Activated B cell treated with CpG ODN at 0.5 μM for 24 hours (primary cell): Measurements from ENCODE around the gene CAMK2N2. TPM values are rescaled to one million over a fixed set of nuclear protein-coding genes. Genes with fewer than 3 reads are reported as not detected.

ENCODE experiments used
- ATAC-seq: fragments of 200-7000 bp; cut with Tn5 transposase; one replicate; pipeline ENCODE4 v1.10.0; 2021; ENCODE audit warnings: low read depth, mild to moderate bottlenecking, moderate library complexity
- CTCF ChIA-PET: fragments of 350-600 bp; sonication (Branson Sonifier 250); formaldehyde crosslinking; loops from one replicate; lab custom pipeline; 2021; ENCODE audit warnings: antibody characterized with exemption; lab: Charles Lee
- POLR2A ChIA-PET: fragments of 350-600 bp; sonication (Branson Sonifier 250); formaldehyde crosslinking; loops from one replicate; lab custom pipeline; 2021; ENCODE audit warnings: antibody characterized with exemption; lab: Charles Lee
- DNase-seq: peaks from one replicate; pipeline ENCODE4 v3.0.0; 2022
- H3K27ac Mint-ChIP-seq: one replicate; pipeline ENCODE4 v1.8.0; 2020; ENCODE audit warnings: mixed read lengths
- H3K27me3 Mint-ChIP-seq: one replicate; pipeline ENCODE4 v1.8.0; 2021; ENCODE audit warnings: mixed read lengths
- H3K36me3 Mint-ChIP-seq: one replicate; pipeline ENCODE4 v1.8.0; 2021; ENCODE audit warnings: low read depth, mixed read lengths
- H3K4me1 Mint-ChIP-seq: one replicate; pipeline ENCODE4 v1.8.0; 2021; ENCODE audit warnings: mixed read lengths
- H3K4me3 Mint-ChIP-seq: one replicate; pipeline ENCODE4 v1.8.0; 2020; ENCODE audit warnings: mild to moderate bottlenecking, mixed read lengths
- H3K9me3 Mint-ChIP-seq: one replicate; pipeline ENCODE4 v1.8.0; 2020; ENCODE audit warnings: mixed read lengths
- CTCF ChIP-seq: fragments of 200-600 bp; IDR thresholded peaks from one replicate; pipeline ENCODE4 v1.8.0; 2022; ENCODE audit warnings: antibody characterized with exemption, mild to moderate bottlenecking
- intact Hi-C: fragments of 100-400 bp; cut with micrococcal nuclease; formaldehyde crosslinking; loops from one replicate; pipeline ENCODE4 v1.15.1; 2024
- total RNA-seq: library from RNA; stranded (reverse); gene quantifications from 2 replicates; pipeline ENCODE4 v1.2.3, GENCODE V29; 2022

The CAMK2N2 gene
- total RNA-seq, 1 donor from 2014 or later, result not detected

- peaks cover 36% of the 10 kb centered on the region for H3K36me3 Mint-ChIP-seq
- POLR2A ChIA-PET, result interaction anchor here (0.6 kb wide), 1 partner anchor 107 kb away, joined by 3 read pairs; no protein-coding TSS in a partner anchor
- H3K4me1 Mint-ChIP-seq, result no peaks in the 10 kb centered on the region
- no peak overlapping the region for H3K4me3 Mint-ChIP-seq
- CTCF ChIA-PET, result interaction anchor here (1.9 kb wide), 1 partner anchor 12 kb away, joined by 8 read pairs; no protein-coding TSS in a partner anchor
- ATAC-seq (no peak), DNase-seq (no peak)
- intact Hi-C loops, result no loop called here
- no peak for TF ChIP-seq CTCF
- no peaks in the 10 kb centered on the region for H3K9me3 Mint-ChIP-seq
- peaks cover 1% of the 10 kb centered on the region for H3K27me3 Mint-ChIP-seq
- no peak overlapping the region for H3K27ac Mint-ChIP-seq
Observed at GRCh38 chr3:184240384-184241140, 20.8 kb downstream of the CAMK2N2 start.

GRCh38 chr3:184239708-184240107, 21.6 kb downstream of the CAMK2N2 start:
- no peak for TF ChIP-seq CTCF
- Mint-ChIP-seq H3K27ac (no peak overlapping the region), H3K9me3 (no peaks in the 10 kb centered on the region), H3K4me1 (no peaks in the 10 kb centered on the region), H3K27me3 (peaks cover 3% of the 10 kb centered on the region), H3K36me3 (peaks cover 27% of the 10 kb centered on the region), H3K4me3 (no peak overlapping the region)
- DNase-seq (no peak), ATAC-seq (no peak)
- intact Hi-C loops, result no loop called here
- ChIA-PET POLR2A (no interaction called here), CTCF (interaction anchor here (1.9 kb wide), 1 partner anchor 12 kb away, joined by 8 read pairs; no protein-coding TSS in a partner anchor)

GRCh38 chr3:184239221-184239620, 22.1 kb downstream of the CAMK2N2 start:
- no peak for TF ChIP-seq CTCF
- ChIA-PET POLR2A (no interaction called here), CTCF (interaction anchor here (1.9 kb wide), 1 partner anchor 11 kb away, joined by 8 read pairs; no protein-coding TSS in a partner anchor)
- H3K27me3 Mint-ChIP-seq, result peaks cover 3% of the 10 kb centered on the region
- peaks cover 22% of the 10 kb centered on the region for H3K36me3 Mint-ChIP-seq
- intact Hi-C loops, result no loop called here
- H3K4me1 Mint-ChIP-seq, result no peaks in the 10 kb centered on the region
- no peaks in the 10 kb centered on the region for H3K9me3 Mint-ChIP-seq
- no peak overlapping the region for H3K4me3 Mint-ChIP-seq
- ATAC-seq, result no peak
- no peak for DNase-seq
- H3K27ac Mint-ChIP-seq, result no peak overlapping the region

GRCh38 chr3:184238246-184238818, 23.0 kb downstream of the CAMK2N2 start:
- ChIA-PET CTCF (interaction anchor here (0.8 to 2.9 kb wide), 2 partner anchors 11 to 343 kb away, joined by 4 to 12 read pairs; no protein-coding TSS in a partner anchor), POLR2A (interaction anchor here (1.1 kb wide), 1 partner anchor 9 kb away, joined by 4 read pairs; no protein-coding TSS in a partner anchor)
- H3K4me3 Mint-ChIP-seq, result no peak overlapping the region
- H3K27ac Mint-ChIP-seq, result no peak overlapping the region
- DNase-seq, result no peak
- no peaks in the 10 kb centered on the region for H3K4me1 Mint-ChIP-seq
- no peak for TF ChIP-seq CTCF
- H3K36me3 Mint-ChIP-seq, result peaks cover 15% of the 10 kb centered on the region
- H3K27me3 Mint-ChIP-seq, result peaks cover 3% of the 10 kb centered on the region
- ATAC-seq, result no peak
- no peaks in the 10 kb centered on the region for H3K9me3 Mint-ChIP-seq
- intact Hi-C loops, result no loop called here

- no peak overlapping the region for H3K27ac Mint-ChIP-seq
- ChIA-PET POLR2A (interaction anchor here (1.1 kb wide), 1 partner anchor 10 kb away, joined by 4 read pairs; no protein-coding TSS in a partner anchor), CTCF (interaction anchor here (0.8 to 2.9 kb wide), 2 partner anchors 11 to 342 kb away, joined by 4 to 12 read pairs; no protein-coding TSS in a partner anchor)
- intact Hi-C loops, result no loop called here
- no peaks in the 10 kb centered on the region for H3K9me3 Mint-ChIP-seq
- H3K4me3 Mint-ChIP-seq, result no peak overlapping the region
- H3K4me1 Mint-ChIP-seq, result no peaks in the 10 kb centered on the region
- no peak for DNase-seq
- no peak for ATAC-seq
- H3K36me3 Mint-ChIP-seq, result peaks cover 10% of the 10 kb centered on the region
- no peak for TF ChIP-seq CTCF
- peaks cover 6% of the 10 kb centered on the region for H3K27me3 Mint-ChIP-seq
Observed at GRCh38 chr3:184237807-184238206, 23.5 kb downstream of the CAMK2N2 start.
